OCI-LY3 (cell line): Measurements from ENCODE around the gene NUFIP2.

ENCODE experiments used
- CTCF ChIP-seq: fragments of 200-600, 300-600 bp; sonication (generic); IDR thresholded peaks from 2 replicates; pipeline ENCODE4 v1.5.1; 2014; ENCODE audit warnings: antibody characterized with exemption, low read length, low read depth
- EZH2phosphoT487 ChIP-seq: fragments of 200-600 bp; shearing (Covaris generic); IDR thresholded peaks from 2 replicates; pipeline ENCODE4 v1.6.1; 2018; ENCODE audit warnings: antibody characterized with exemption, mixed run types, low read depth

GRCh38 chr17:29212094-29212631 lies 81.8 kb downstream of the NUFIP2 start:
- TF ChIP-seq CTCF = no peak
- TF ChIP-seq EZH2phosphoT487 = no peak
